Right cardiac atrium (tissue), 5 donors: Measurements from ENCODE around the gene TAPBP. TPM values are rescaled to one million over a fixed set of nuclear protein-coding genes. Genes with fewer than 3 reads are reported as not detected.
A peak's percentile ranks its signal among the peaks of the same experiment; 100 is the strongest.
"Not testable (repeated sequence)": the region's sequence is repeated elsewhere in the genome, so short reads cannot be mapped to it uniquely, and the experiment has no call there.

Source experiments
- ATAC-seq, 2 donors: fragments of 200-7000 bp; cut with Tn5 transposase; one replicate each; pipeline versions ENCODE4 v1.8.0 to v1.9.1; 2020; ENCODE audit warnings: moderate library complexity in 2 of 2, mild to moderate bottlenecking in 1 of 2
- DNase-seq, 3 donors: peaks; one replicate each; pipeline ENCODE4 v3.0.0-alpha.2; 2020
- H3K27ac ChIP-seq: one replicate; pipeline ENCODE4 v1.5.1; 2013; ENCODE audit warnings: mild to moderate bottlenecking, low read length, control low read depth, moderate library complexity
- H3K27me3 ChIP-seq: one replicate; pipeline ENCODE4 v1.6.1; 2013; ENCODE audit not compliant: control insufficient read depth, insufficient read depth
- H3K4me1 ChIP-seq: one replicate; pipeline ENCODE4 v1.6.1; 2013; ENCODE audit warnings: low read length; ENCODE audit not compliant: control insufficient read depth, insufficient read depth
- H3K4me3 ChIP-seq: one replicate; pipeline ENCODE4 v1.5.1; 2013; ENCODE audit warnings: low read length, control low read depth
- H3K9me3 ChIP-seq: one replicate; pipeline ENCODE4 v1.6.1; 2013; ENCODE audit warnings: low read length; ENCODE audit not compliant: control insufficient read depth
- WGBS: extraction: QIAGEN DNeasy Blood & Tissue Kit; methylation state at CpG from one replicate; pipeline ENCODE4 v1.1.7; 2013; 5-methylcytosine and 5-hydroxymethylcytosine counted together
- intact Hi-C, 4 donors: fragments of 100-400 bp; cut with DNase I; formaldehyde crosslinking; loops; one replicate each; pipeline versions ENCODE4 v1.11.0 to v1.14.0; 2022 to 2023
- polyA plus RNA-seq: library from polyadenylated mRNA; stranded (reverse); fragments of 200-250 nt; gene quantifications from one replicate; pipeline ENCODE4 v1.2.3, GENCODE V29; 2013
- total RNA-seq, 4 donors: library from RNA; stranded (reverse); fragmentation: NEBNext Ultra II Directional; extraction: Animal tissue kit (Norgen Biotek cat#: 25700); gene quantifications; one replicate each; pipeline ENCODE4 v1.2.1, GENCODE V29; 2021
- donor health status: healthy with polysubstance abuse.
- donor health status: DM: no; HTN: yes; CAD: no.
- donor health status: DM: no; HTN: no; CAD: no.
- donor health status: DM: no; HTN: yes; CAD: no; lungs with severe emphysema.
- donor health status: DM: yes; HTN: yes; CAD: no.

The TAPBP gene
- total and polyA plus RNA-seq, 5 donors: 35.3 to 91.6 (median 86.9) TPM

DNA sequence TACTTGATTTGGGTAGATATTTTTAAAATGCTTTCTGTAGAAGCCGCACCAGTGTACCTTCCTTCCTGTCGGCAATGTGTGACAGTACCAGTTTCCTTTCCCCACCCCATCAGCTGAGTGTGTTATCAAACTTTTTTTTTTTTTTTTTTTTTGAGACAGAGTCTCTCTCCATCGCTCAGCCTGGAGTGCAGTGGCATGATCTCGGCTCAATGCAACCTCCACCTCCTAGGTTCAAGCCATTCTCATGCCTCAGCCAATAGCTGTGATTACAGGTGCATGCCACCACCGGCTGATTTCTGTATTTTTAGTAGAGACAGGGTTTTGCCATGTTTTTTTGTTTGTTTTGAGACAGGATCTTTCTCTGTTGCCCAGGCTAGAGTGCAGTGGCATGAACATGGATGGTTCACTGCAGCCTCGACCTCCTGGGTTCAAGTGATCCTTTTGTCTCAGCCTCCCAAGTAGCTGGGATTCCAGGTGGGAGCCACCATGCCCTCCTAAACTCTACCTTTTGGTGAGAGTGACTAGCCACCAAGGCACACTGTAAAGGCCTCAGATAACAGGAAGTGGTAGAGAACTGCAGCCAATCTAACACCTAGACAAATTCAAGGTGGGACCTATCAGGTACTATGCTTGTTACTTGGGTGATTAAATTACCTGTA lies 30.2 kb upstream of the TAPBP start:
- Histone ChIP-seq H3K27me3 (no peaks in the 10 kb centered on the region), H3K9me3 (no peaks in the 10 kb centered on the region), H3K4me1 (no peaks in the 10 kb centered on the region), H3K4me3 (no peak overlapping the region), H3K27ac (no peak overlapping the region)
- intact Hi-C loops: no loop called here
- 62% methylated on average over 6 of the region's 6 CpGs for WGBS
- DNase-seq (no peak), ATAC-seq (no peak)

DNA sequence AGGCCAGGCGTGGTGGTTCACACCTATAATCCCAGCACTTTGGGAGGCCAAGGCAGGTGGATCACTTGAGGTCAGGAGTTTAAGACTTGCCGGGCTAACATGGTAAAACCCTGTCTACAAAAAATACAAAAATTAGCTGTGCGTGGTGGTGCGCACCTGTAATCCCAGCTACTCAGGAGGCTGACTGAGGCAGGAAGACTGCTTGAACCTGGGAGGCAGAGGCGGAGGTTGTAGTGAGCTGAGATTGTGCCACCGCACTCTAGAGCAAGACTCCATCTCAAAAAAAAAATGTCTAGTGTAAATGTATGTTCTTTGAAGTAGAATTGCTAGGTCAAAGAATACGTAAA lies 29.7 kb upstream of the TAPBP start:
- intact Hi-C loops, H3K27me3 ChIP-seq, H3K9me3 ChIP-seq, H3K27ac ChIP-seq, ATAC-seq, DNase-seq, H3K4me1 ChIP-seq, H3K4me3 ChIP-seq: not testable (repeated sequence)
- 93% methylated on average over 7 of the region's 7 CpGs for WGBS

DNA sequence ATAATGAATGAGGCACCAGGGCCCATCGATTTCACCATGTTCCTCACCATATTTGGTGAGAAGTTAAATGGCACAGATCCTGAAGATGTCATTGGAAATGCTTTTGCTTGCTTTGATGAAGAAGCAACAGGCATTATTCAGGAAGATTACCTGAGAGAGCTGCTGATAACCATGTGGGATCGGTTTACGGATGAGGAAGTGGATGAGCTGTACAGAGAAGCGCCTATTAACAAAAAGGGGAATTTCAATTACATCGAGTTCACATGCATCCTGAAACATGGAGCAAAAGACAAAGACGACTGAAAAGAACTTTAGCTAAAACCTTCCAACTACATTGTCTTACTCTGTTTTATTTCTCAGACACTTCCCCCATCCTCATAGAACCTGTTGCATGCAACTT lies 25.3 kb upstream of the TAPBP start:
- no peak overlapping the region for H3K4me3 ChIP-seq
- no peaks in the 10 kb centered on the region for H3K4me1 ChIP-seq
- no peaks in the 10 kb centered on the region for H3K27me3 ChIP-seq
- DNase-seq (no peak), ATAC-seq (no peak)
- no peak overlapping the region for H3K27ac ChIP-seq
- H3K9me3 ChIP-seq: no peaks in the 10 kb centered on the region
- intact Hi-C loops: no loop called here
- 80% methylated on average over 6 of the region's 6 CpGs for WGBS

DNA sequence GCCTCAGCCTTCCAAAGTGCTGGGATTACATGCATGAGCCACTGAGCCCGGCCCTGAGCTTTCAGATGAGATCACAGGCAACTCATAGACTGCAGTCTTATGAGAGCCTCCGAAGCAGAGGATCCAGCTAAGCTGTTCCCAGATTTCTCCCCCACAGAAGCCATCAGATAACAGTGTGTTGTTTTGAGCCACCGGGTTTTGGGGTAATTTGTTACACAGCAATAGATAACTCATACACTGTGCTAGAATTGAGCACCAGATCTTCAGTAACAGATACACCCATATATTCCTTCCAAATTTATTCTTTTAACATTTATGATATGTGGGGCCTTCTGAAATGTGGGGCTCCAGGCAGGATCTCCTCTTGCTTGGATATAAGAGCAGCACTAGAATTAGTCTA lies 22.6 kb upstream of the TAPBP start:
- ATAC-seq (no peak), DNase-seq (no peak)

DNA sequence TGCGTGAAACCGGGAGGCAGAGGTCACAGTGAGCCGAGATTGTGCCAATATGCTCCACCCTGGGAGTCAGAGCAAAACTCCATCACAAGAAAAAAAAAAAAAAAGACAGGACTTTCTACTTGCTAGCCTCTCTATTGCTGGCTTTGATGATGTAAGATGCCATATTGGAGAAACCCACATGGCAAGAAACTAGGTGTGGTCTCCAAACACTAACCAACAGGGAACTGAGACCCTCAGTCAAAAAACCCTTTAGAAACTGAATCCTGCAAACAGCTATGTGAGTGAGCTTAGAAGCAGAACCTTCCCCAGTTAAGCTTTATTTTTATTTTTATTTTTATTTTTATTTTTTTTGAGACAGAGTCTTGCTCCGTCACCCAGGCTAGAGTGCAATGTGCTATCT lies 22.0 kb upstream of the TAPBP start:
- Histone ChIP-seq H3K4me3 (no peak overlapping the region), H3K27ac (no peak overlapping the region), H3K27me3 (no peaks in the 10 kb centered on the region), H3K4me1 (no peaks in the 10 kb centered on the region), H3K9me3 (no peaks in the 10 kb centered on the region)
- 76% methylated on average over 4 of the region's 4 CpGs for WGBS
- ATAC-seq (no peak), DNase-seq (no peak)
- intact Hi-C loops: no loop called here

More for the DNA sequence above, 22.6 kb upstream of the TAPBP start:
- no peak overlapping the region for H3K27ac ChIP-seq
- WGBS: 83% methylated on average over 3 of the region's 3 CpGs
- no peaks in the 10 kb centered on the region for H3K27me3 ChIP-seq
- no peaks in the 10 kb centered on the region for H3K4me1 ChIP-seq
- no peaks in the 10 kb centered on the region for H3K9me3 ChIP-seq
- H3K4me3 ChIP-seq: no peak overlapping the region
- intact Hi-C loops: no loop called here

DNA sequence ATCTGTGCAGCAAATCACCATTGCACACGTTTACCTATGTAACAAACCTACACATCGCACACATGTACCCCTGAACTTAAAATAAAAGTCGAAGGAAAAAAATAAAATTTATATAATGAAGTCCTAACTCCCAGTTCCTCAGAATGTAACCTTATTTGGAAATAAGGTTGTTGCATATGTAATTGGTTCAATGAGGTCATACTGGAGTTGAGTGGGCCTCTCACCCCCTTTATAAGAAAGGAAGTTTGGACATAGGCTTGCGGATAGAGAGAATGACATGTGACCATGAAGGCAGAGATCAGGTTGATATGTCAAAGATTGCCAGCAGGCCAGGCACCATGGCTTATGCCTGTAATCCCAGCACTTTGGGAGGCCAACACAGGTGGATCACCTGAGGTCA lies 19.8 kb upstream of the TAPBP start:
- Histone ChIP-seq H3K27ac (no peak overlapping the region), H3K4me3 (no peak overlapping the region), H3K9me3 (no peaks in the 10 kb centered on the region), H3K27me3 (no peaks in the 10 kb centered on the region), H3K4me1 (no peaks in the 10 kb centered on the region)
- WGBS: 87% methylated on average over 4 of the region's 4 CpGs
- DNase-seq: no peak
- intact Hi-C loops: no loop called here
- no peak for ATAC-seq

DNA sequence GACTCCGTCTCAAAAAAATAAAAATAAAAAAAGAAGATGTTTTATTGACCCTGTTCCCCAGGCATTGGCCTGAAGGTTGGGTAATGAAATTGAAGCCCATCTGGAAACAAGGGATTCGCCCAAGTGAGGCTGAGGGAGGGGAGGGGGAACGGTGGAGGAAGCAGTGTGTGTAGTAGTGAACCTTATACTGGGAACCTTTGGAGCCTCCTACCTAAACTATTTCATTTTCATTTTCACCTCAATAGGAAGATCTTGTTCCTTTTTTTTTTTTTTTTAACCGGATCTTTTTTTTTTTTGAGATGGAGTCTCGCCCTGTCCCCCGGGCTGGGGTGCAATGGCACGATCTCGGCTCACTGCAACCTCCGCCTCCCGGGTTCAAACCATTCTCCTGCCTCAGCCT lies 16.9 kb upstream of the TAPBP start:
- WGBS: 90% methylated on average over 10 of the region's 10 CpGs
- no peaks in the 10 kb centered on the region for H3K9me3 ChIP-seq
- intact Hi-C loops: no loop called here
- DNase-seq: no peak
- H3K4me3 ChIP-seq: no peak overlapping the region
- ATAC-seq: no peak
- H3K27me3 ChIP-seq: no peaks in the 10 kb centered on the region
- H3K27ac ChIP-seq: no peak overlapping the region
- H3K4me1 ChIP-seq: no peaks in the 10 kb centered on the region

DNA sequence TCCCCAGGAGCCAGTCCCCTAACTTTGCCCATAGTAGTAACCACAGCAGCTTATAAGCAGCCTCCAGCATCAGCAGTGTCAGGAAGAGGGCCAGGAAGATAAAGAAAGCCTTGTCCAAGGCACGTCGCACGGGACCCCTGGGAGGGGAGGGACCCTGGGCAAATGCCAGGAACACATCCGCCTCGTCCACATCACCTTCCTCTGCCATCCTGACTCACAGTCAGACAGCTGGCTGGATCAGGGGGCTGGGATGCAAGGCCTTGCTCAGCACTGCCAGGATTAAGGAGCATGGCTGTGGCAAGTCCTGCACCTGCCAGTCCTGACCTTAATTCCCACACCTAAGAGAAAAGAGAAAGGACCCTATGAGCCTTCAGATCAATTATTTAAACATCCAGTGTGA lies 15.2 kb upstream of the TAPBP start:
- no peaks in the 10 kb centered on the region for H3K27me3 ChIP-seq
- ATAC-seq (no peak), DNase-seq (no peak)
- no peaks in the 10 kb centered on the region for H3K4me1 ChIP-seq
- 14% methylated on average over 5 of the region's 5 CpGs for WGBS
- no peak overlapping the region for H3K4me3 ChIP-seq
- intact Hi-C loops: no loop called here
- no peak overlapping the region for H3K27ac ChIP-seq
- no peaks in the 10 kb centered on the region for H3K9me3 ChIP-seq

DNA sequence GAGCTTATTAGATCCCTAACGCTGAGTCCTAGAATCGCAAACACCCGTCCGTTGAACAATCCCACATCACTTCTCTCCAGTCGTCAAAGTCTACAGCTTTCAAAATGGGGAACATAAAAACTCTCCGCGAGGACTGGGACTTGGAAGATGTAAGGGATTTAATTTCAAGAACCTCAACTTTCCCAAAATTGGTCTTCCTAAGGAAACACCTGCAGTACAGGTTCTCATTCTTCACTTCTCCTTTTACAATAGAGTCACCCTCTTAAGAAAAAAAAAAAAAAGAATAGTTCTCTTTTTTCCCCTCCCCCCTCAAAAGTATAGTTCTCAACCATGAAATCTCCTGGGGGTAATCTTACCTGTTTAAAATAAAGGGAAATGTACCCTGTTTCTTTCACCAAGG lies 10.2 kb upstream of the TAPBP start:
- Histone ChIP-seq H3K27me3 (no peaks in the 10 kb centered on the region), H3K4me1 (peaks cover 15% of the 10 kb centered on the region), H3K27ac (peak overlapping the region; percentile 92), H3K9me3 (no peaks in the 10 kb centered on the region), H3K4me3 (no peak overlapping the region)
- intact Hi-C loops: no loop called here
- ATAC-seq (no peak), DNase-seq (no peak)
- WGBS: 28% methylated on average over 7 of the region's 7 CpGs

DNA sequence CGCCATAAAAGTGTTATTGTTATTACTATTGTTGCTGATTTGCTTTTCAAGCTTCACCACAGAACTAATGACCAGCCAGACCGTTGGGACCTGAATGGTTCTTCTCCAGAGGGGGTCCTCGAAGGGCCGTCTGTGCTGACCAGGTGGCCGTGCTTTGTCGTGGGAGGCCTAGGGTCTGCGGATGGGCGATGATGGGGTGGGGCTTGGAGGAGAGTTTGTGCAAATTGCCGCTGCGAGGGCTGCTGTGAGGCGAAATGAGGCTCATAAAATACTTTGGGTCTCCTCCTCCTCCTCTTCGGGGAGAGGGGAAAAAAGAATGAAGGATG lies 9.7 kb upstream of the TAPBP start:
- peak in 1 of 3 donors; percentile 72 for DNase-seq

DNA sequence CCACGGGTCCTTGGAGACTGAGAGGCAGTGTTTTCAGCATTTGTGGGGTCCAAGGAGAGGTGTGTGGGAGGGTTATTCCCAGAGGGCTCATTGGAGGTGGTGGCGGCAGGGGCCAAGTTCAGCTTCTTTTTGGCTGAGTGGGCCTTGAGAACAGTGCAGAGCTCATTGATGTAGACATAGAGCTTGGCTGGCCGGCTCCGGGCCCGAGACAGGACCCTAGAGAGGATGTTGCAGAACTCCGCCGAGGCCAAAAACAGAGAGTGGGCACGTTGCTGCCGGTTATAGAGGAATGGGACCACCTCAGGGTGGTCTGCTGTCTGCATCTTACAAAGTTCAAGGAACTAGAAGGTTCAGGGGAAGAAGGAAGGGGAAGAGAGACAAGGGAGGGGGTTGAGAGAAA lies 7.3 kb upstream of the TAPBP start:
- intact Hi-C loops: no loop called here
- Histone ChIP-seq H3K27me3 (no peaks in the 10 kb centered on the region), H3K4me3 (no peak overlapping the region), H3K4me1 (peaks cover 18% of the 10 kb centered on the region), H3K27ac (no peak overlapping the region), H3K9me3 (no peaks in the 10 kb centered on the region)
- DNase-seq (no peak), ATAC-seq (no peak)
- WGBS: 58% methylated on average over 9 of the region's 9 CpGs

More for the DNA sequence above, 9.7 kb upstream of the TAPBP start:
- peak overlapping the region; percentile 97 for H3K4me3 ChIP-seq
- 5% methylated on average over 12 of the region's 12 CpGs for WGBS
- H3K9me3 ChIP-seq: no peaks in the 10 kb centered on the region
- H3K27me3 ChIP-seq: no peaks in the 10 kb centered on the region
- peak overlapping the region; percentile 92 for H3K27ac ChIP-seq
- peak in 1 of 2 donors; percentile 1 for ATAC-seq
- intact Hi-C loops: no loop called here
- peaks cover 15% of the 10 kb centered on the region for H3K4me1 ChIP-seq
